ENCODE measurements around the gene INHBC. TPM values are rescaled to one million over a fixed set of nuclear protein-coding genes. Genes with fewer than 3 reads are reported as not detected.

The INHBC gene
- total RNA-seq, 1 donor from 2014 or later: not detected

DNA sequence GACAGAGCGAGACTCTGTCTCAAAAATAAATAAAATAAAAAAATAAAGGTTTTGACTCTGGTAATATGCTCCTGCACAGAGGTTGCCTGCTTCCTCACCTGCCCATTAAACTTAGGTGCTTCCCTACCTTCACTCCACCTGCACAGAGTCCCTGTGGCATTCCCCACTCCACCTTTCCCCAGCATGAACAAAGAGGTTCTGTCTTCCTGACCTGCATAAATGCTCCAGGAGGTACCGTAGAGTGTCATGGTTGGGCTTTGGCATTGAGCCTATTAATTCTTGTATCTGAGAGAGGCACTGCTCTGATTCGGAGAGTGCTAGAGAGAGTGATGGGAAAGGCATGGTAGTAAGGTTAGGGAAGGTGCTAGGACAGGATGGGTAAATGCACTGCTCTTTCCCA lies 38.8 kb downstream of the INHBC start:
- no peak overlapping the region for H3K27ac ChIP-seq
- H3K27me3 ChIP-seq (ENCODE audit: low read depth): peaks cover 36% of the 10 kb centered on the region

DNA sequence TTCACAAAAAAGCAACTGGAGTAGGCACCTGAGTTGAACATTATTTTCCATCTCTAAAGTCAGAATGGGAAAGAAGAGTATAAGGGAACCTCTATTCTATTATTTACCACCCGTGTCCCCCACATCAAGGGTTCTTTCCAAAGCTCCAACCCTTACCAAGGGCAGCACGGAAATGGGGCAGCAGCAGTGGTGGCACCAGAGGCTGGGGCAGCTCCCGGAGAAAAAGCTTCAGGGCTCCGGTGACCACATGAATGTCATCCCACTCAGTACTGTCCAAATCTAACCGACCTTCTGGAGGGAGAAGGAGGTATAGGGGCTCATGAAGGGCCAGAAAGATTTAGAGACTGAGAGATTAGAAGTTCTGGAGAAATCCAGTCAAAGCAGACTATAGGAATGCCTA lies 39.3 kb downstream of the INHBC start:
- no peak for ATAC-seq
- intact Hi-C loops (cut with DNase I): no loop called here
- H3K4me1 ChIP-seq: peaks cover 26% of the 10 kb centered on the region

More for the DNA sequence above, 38.8 kb downstream of the INHBC start:
- H3K4me3 ChIP-seq: no peak overlapping the region
- H3K4me1 ChIP-seq: peaks cover 21% of the 10 kb centered on the region
- DNase-seq: no peak
- ATAC-seq: no peak
- intact Hi-C loops (cut with DNase I): no loop called here
- H3K36me3 ChIP-seq: peaks cover 3% of the 10 kb centered on the region
- H3K9me3 ChIP-seq: no peaks in the 10 kb centered on the region
- no peak for TF ChIP-seq CTCF (IDR thresholded peaks at IDR 0.05)

DNA sequence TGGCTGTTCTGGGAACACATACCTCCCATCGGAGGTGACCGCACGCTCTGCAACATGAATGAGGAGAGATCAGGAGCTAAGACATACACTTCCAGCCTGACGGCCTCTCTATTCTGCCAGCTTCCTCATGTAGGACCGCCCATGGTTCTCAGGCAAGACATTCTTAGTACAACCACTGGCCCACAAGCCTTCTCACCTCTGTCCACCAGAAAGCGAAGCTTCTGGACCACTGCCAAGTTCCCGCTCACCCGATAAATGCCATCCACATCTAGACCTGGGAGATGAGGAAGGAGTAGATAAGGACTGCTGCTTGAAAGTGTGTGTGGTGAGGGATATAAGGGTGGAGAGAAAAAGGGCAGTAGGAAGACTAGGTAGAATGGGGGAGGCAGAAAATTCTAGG lies 39.8 kb downstream of the INHBC start:
- no peak overlapping the region for H3K4me3 ChIP-seq
- H3K36me3 ChIP-seq: peaks cover 3% of the 10 kb centered on the region
- H3K27me3 ChIP-seq (ENCODE audit: low read depth): peaks cover 36% of the 10 kb centered on the region
- TF ChIP-seq CTCF (IDR thresholded peaks at IDR 0.05): no peak
- no peak overlapping the region for H3K27ac ChIP-seq
- no peak for ATAC-seq
- H3K4me1 ChIP-seq: peaks cover 31% of the 10 kb centered on the region
- H3K9me3 ChIP-seq: no peaks in the 10 kb centered on the region
- intact Hi-C loops (cut with DNase I): no loop called here
- DNase-seq: no peak

More for the DNA sequence above, 39.3 kb downstream of the INHBC start:
- H3K9me3 ChIP-seq: no peaks in the 10 kb centered on the region
- DNase-seq: no peak
- no peak overlapping the region for H3K4me3 ChIP-seq
- peaks cover 3% of the 10 kb centered on the region for H3K36me3 ChIP-seq
- H3K27me3 ChIP-seq (ENCODE audit: low read depth): peaks cover 36% of the 10 kb centered on the region
- TF ChIP-seq CTCF (IDR thresholded peaks at IDR 0.05): no peak
- H3K27ac ChIP-seq: no peak overlapping the region

- DNase-seq: no peak
- no peak for ATAC-seq
- H3K4me1 ChIP-seq: peaks cover 31% of the 10 kb centered on the region
- no peak overlapping the region for H3K27ac ChIP-seq
- H3K4me3 ChIP-seq: peak overlapping the region; percentile 57
- no peak for TF ChIP-seq CTCF (IDR thresholded peaks at IDR 0.05)
- no peaks in the 10 kb centered on the region for H3K9me3 ChIP-seq
- intact Hi-C loops (cut with DNase I): no loop called here
- H3K36me3 ChIP-seq: peaks cover 3% of the 10 kb centered on the region
- peaks cover 36% of the 10 kb centered on the region for H3K27me3 ChIP-seq (ENCODE audit: low read depth)
Measured at GRCh38 chr12:57474862-57475261, 40.3 kb downstream of the INHBC start.

GRCh38 chr12:57475271-57476161 lies 40.9 kb downstream of the INHBC start:
- peaks cover 3% of the 10 kb centered on the region for H3K36me3 ChIP-seq
- H3K27me3 ChIP-seq (ENCODE audit: low read depth): peaks cover 36% of the 10 kb centered on the region
- peak; percentile 27 to 31 for ATAC-seq
- peaks cover 34% of the 10 kb centered on the region for H3K4me1 ChIP-seq
- peak overlapping the region; percentile 57 for H3K4me3 ChIP-seq
- no peaks in the 10 kb centered on the region for H3K9me3 ChIP-seq
- H3K27ac ChIP-seq: peak overlapping the region; percentile 78
- intact Hi-C loops (cut with DNase I): no loop called here
- no peak for TF ChIP-seq CTCF (IDR thresholded peaks at IDR 0.05)
- DNase-seq: no peak
